Spleen (tissue), 11 donors: Measurements from ENCODE around the gene CMIP. TPM values are rescaled to one million over a fixed set of nuclear protein-coding genes. Genes with fewer than 3 reads are reported as not detected.

Source experiments
- DNase-seq: peaks from one replicate; pipeline ENCODE4 v3.0.0-alpha.2; 2020
- H3K27ac ChIP-seq, 8 donors: fragments of 200-600 bp; sonication (generic) in 7 of 8; 1 replicate in 4 of 8; 2 replicates in 4 of 8; pipeline versions ENCODE4 v1.5.0 to v1.8.0; 2016 to 2021; ENCODE audit warnings: inconsistent platforms in 4 of 8, mild to moderate bottlenecking in 4 of 8, moderate library complexity in 1 of 8
- H3K27me3 ChIP-seq, 7 donors: fragments of 200-600 bp; sonication (generic) in 6 of 7; replicated peaks in 1 of 7; 1 replicate in 4 of 7; 2 replicates in 3 of 7; pipeline versions ENCODE4 v1.5.0 to v1.8.0; 2016 to 2021; ENCODE audit warnings: inconsistent platforms in 3 of 7, mild to moderate bottlenecking in 1 of 7
- H3K36me3 ChIP-seq, 6 donors: fragments of 200-600 bp; sonication (generic) in 5 of 6; 1 replicate in 4 of 6; 2 replicates in 2 of 6; pipeline versions ENCODE4 v1.5.0 to v1.8.0; 2016 to 2021; ENCODE audit warnings: inconsistent platforms in 2 of 6
- H3K4me1 ChIP-seq, 6 donors: fragments of 200-600 bp; sonication (generic) in 5 of 6; 1 replicate in 3 of 6; 2 replicates in 3 of 6; pipeline versions ENCODE4 v1.5.0 to v1.8.0; 2016 to 2021; ENCODE audit warnings: inconsistent platforms in 3 of 6
- H3K4me3 ChIP-seq, 8 donors: fragments of 200-600 bp; sonication (generic) in 7 of 8; 1 replicate in 4 of 8; 2 replicates in 4 of 8; pipeline versions ENCODE4 v1.5.0 to v1.8.0; 2016 to 2021; ENCODE audit warnings: inconsistent platforms in 4 of 8, mild to moderate bottlenecking in 4 of 8, moderate library complexity in 2 of 8
- H3K9me3 ChIP-seq, 8 donors: fragments of 200-600 bp; sonication (generic) in 7 of 8; 1 replicate in 4 of 8; 2 replicates in 4 of 8; pipeline versions ENCODE4 v1.5.0 to v1.8.0; 2016 to 2021; ENCODE audit warnings: inconsistent platforms in 4 of 8
- POLR2A ChIP-seq, 3 donors: fragments of 450-650 bp; IDR thresholded peaks; one replicate each; pipeline ENCODE4 v1.5.1; 2017; ENCODE audit warnings: antibody characterized with exemption in 3 of 3, mild to moderate bottlenecking in 1 of 3
- POLR2AphosphoS5 ChIP-seq, 3 donors: sonication (generic); formaldehyde crosslinking; IDR thresholded peaks; one replicate each; pipeline ENCODE4 v1.5.1; 2017; ENCODE audit warnings: antibody characterized with exemption in 3 of 3
- WGBS, 5 donors: extraction: QIAGEN DNeasy Blood & Tissue Kit in 3 of 5; methylation state at CpG; one replicate each; pipeline versions ENCODE4 v1.1.5 to v1.1.7; 2013 to 2018; 5-methylcytosine and 5-hydroxymethylcytosine counted together
- intact Hi-C: fragments of 100-400 bp; cut with DNase I; formaldehyde crosslinking; loops from one replicate; pipeline ENCODE4 v1.15.0; 2023; ENCODE audit warnings: low total_unique reads
- polyA plus RNA-seq, 3 donors: library from polyadenylated mRNA; stranded (reverse); fragments of 200-250 nt; gene quantifications; one replicate each; pipeline ENCODE4 v1.2.1, GENCODE V29; 2013
- total RNA-seq, 7 donors: library from RNA; depleted of rRNA in 3 of 7; stranded (reverse); fragments of >200 nt in 3 of 7; fragmentation: NEBNext Ultra II Directional in 4 of 7; extraction: Animal tissue kit (Norgen Biotek cat#: 25700) in 4 of 7; gene quantifications; one replicate each; pipeline versions ENCODE4 v1.1.0 to v1.2.1, GENCODE V29; 2016 to 2021
- TF ChIP-seq, protein P1 (sequence below), 11 experiments: fragments of 200-600 bp in 7 of 11; fragments of 450-650 bp in 4 of 11; sonication (generic) in 4 of 11; IDR thresholded peaks in 8 of 11; conservative IDR thresholded peaks in 3 of 11; 1 replicate in 7 of 11; 2 replicates in 4 of 11; pipeline versions ENCODE4 v1.4.0 to v1.8.0; 2016 to 2021; ENCODE audit warnings: antibody characterized with exemption in 11 of 11, inconsistent platforms in 4 of 11, mild to moderate bottlenecking in 1 of 11
- donor health status: healthy with polysubstance abuse.
- donor health status: DM: no; HTN: no; CAD: no; lungs with moderate emphysema.
- donor health status: DM: no; HTN: no; CAD: no.
- donor health status: Bipolar disorder and iron deficiency.
- donor health status: healthy.
- donor health status: DM: no; HTN: no; CAD: no.
- donor health status: DM: yes; HTN: yes; CAD: no.

CMIP gene
- total and polyA plus RNA-seq, 10 donors = 6.0 to 107 (median 63.6) TPM

DNA sequence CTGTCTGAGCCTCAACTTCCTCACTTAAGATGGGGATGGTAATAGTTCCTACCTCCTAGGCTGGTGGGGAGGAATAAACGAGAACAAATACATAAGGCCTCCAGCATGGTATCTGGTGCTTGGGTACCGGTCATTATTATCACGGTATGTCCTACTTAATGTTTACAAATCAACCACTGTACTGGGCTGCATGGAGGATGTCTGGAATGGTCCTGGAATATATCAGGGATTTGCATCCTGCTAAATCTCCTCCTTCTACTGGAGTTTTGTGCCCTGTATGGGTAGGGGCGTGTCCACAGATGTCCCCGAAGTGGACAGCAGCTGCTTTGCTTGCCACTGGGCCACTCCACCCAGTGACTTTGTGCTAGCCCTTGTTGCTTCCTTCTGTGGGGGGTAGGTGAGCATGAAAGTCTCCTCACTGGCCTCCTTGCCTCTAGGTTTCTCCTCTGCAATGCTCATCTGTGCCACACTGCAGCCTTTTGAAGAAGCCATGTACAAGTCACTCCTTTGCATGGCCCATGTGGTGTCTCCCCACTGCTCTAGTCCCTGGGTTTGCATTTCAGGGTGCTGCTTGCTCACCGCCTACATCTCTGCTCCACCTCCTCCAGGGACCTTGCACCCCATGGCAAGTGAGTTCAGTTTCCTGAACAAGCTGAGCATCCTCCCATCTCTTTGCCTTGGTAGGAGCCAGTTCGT, 2.2 kb upstream of the CMIP start:
- WGBS, 5 donors = 71 to 85% (median 82%) methylated on average over 7 of the region's 7 CpGs
- Histone ChIP-seq H3K4me3 (no peak overlapping the region), H3K27ac (peak overlapping the region in 4 of 8 donors; percentile 24 to 97 (median 66)), H3K4me1 (peaks cover 3 to 52% (median 17%) of the 10 kb centered on the region in 6 donors), H3K9me3 (no peaks in the 10 kb centered on the region), H3K27me3 (peaks cover 0 to 4% (median 0%) of the 10 kb centered on the region in 7 donors), H3K36me3 (no peaks in the 10 kb centered on the region)
- TF ChIP-seq POLR2A (IDR thresholded peaks at IDR 0.05) = no peak
- TF ChIP-seq, protein P1, sequence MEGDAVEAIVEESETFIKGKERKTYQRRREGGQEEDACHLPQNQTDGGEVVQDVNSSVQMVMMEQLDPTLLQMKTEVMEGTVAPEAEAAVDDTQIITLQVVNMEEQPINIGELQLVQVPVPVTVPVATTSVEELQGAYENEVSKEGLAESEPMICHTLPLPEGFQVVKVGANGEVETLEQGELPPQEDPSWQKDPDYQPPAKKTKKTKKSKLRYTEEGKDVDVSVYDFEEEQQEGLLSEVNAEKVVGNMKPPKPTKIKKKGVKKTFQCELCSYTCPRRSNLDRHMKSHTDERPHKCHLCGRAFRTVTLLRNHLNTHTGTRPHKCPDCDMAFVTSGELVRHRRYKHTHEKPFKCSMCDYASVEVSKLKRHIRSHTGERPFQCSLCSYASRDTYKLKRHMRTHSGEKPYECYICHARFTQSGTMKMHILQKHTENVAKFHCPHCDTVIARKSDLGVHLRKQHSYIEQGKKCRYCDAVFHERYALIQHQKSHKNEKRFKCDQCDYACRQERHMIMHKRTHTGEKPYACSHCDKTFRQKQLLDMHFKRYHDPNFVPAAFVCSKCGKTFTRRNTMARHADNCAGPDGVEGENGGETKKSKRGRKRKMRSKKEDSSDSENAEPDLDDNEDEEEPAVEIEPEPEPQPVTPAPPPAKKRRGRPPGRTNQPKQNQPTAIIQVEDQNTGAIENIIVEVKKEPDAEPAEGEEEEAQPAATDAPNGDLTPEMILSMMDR (IDR thresholded peaks at IDR 0.05 in 8 of 11, conservative IDR thresholded peaks at IDR 0.05 in 3 of 11) = no peak
- no peak for TF ChIP-seq POLR2AphosphoS5 (IDR thresholded peaks at IDR 0.05)
- no peak for DNase-seq
- intact Hi-C loops = loop anchor here (10.0 kb wide), 1 partner anchor 172 kb away; no protein-coding TSS in a partner anchor

DNA sequence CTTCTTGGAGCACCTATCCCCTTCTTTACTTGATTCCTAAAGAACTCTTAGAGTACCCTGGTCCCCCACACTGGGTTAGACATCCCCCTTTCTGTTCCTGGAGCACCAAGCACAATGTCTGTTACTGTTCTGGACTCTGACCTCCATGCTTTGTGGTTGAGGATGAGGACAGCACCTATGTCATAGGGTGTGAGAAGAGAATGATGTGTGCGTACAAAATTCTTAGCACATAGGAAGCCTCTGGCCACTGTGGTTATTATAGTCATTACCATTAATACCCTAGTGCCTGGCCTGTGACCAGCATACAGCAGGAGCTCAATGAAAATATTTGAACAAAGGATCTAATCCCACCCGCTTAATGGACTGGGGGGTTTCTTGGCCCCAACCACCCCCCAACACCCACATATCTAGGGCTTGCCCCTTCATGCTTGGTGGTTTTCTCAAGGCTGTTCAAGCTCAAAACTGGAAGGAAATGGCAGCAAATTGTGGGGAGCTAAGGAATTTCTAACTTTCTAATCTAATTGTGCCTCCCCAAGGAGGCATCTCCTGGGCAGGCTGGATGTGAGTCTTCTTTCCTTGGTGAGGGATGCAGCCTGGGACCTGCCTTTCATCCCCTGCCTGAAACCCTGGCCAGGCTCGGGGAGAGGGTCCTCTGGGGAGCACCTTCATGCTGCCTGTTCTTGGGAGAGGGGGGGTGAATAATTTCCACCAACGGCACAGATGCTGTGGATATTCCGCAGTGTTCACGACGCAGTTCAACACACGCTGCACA, 1.5 kb upstream of the CMIP start:
- no peak for DNase-seq
- H3K36me3 ChIP-seq = no peaks in the 10 kb centered on the region
- H3K27ac ChIP-seq = peak overlapping the region in 5 of 8 donors; percentile 24 to 97 (median 95)
- 79 to 86% (median 83%) methylated on average over 8 of the region's 8 CpGs for WGBS, 5 donors
- intact Hi-C loops = loop anchor here (10.0 kb wide), 1 partner anchor 172 kb away; no protein-coding TSS in a partner anchor
- no peaks in the 10 kb centered on the region for H3K27me3 ChIP-seq
- H3K4me3 ChIP-seq = no peak overlapping the region
- H3K9me3 ChIP-seq = no peaks in the 10 kb centered on the region
- H3K4me1 ChIP-seq = peaks cover 10 to 54% (median 24%) of the 10 kb centered on the region in 6 donors
- TF ChIP-seq POLR2A (IDR thresholded peaks at IDR 0.05) = no peak
- TF ChIP-seq POLR2AphosphoS5 (IDR thresholded peaks at IDR 0.05) = peak in 1 of 3 donors; percentile 45

DNA sequence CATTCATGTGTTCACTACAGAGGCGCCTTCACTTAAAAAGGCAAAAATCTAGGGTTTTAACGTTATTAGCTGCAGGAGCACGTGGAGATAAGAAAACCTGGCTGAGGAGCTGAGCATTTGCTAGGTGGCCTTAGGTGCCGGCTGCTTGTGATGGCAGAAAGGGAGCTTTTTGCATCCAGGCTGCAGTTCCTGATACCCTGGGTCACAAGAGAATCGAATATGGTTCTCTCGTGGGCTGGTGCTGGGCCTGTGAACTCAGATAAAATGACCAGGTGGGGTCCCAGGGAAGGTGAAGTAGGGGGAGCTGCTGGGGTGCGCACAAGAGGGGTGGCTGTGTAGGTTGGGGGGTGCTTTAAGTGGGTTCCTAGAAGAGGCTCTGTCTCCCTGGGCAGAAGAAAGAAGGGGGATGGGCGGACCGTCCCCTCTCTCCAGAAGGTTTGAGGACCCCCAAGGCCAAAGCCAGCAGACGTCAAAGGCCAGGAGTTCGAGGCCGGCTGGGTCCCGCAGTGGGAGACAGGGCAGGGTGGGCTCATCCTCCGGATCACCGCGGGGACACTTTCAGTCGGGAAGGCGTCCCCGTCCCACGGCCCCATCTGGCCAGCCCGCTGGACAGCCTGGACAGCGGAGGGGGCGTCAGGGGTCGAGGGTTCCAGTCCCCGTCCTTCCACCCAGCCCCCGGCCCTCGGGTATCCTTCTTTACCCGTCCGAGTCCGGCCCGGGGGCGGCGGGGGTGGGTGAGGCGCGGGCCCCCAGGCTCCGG, 740 bp upstream of the CMIP start:
- H3K27ac ChIP-seq = peak overlapping the region; percentile 48 to 97 (median 72)

More for the DNA sequence above, 740 bp upstream of the CMIP start:
- Histone ChIP-seq H3K9me3 (no peaks in the 10 kb centered on the region), H3K4me3 (peak overlapping the region; percentile 18 to 96 (median 65)), H3K27me3 (no peaks in the 10 kb centered on the region), H3K36me3 (peaks cover 0 to 5% (median 0%) of the 10 kb centered on the region in 6 donors), H3K4me1 (peaks cover 15 to 56% (median 32%) of the 10 kb centered on the region in 6 donors)
- TF ChIP-seq POLR2A (IDR thresholded peaks at IDR 0.05) (no peak), POLR2AphosphoS5 (IDR thresholded peaks at IDR 0.05) (peak in 1 of 3 donors; percentile 29)
- TF ChIP-seq, protein P1 (IDR thresholded peaks at IDR 0.05 in 8 of 11, conservative IDR thresholded peaks at IDR 0.05 in 3 of 11) = no peak
- DNase-seq = peak; percentile 93
- intact Hi-C loops = loop anchor here (10.0 kb wide), 1 partner anchor 171 kb away; no protein-coding TSS in a partner anchor
- WGBS, 5 donors = 19 to 35% (median 22%) methylated on average over 20 to 36 of the region's 36 CpGs
